Smooth muscle cell (in vitro differentiated cells): ENCODE measurements around the gene CLOCK. TPM values are rescaled to one million over a fixed set of nuclear protein-coding genes. Genes with fewer than 3 reads are reported as not detected.

Experiments used
- DNase-seq: peaks from one replicate; lab custom pipeline; 2025; ENCODE audit not compliant: unreplicated experiment; lab: John Stamatoyannopoulos, UW
- H2AFZ ChIP-seq: fragments of 200-600 bp; sonication (generic); 2 replicates; pipeline ENCODE4 v1.6.0; 2016; ENCODE audit warnings: antibody characterized with exemption, low read depth, mild to moderate bottlenecking
- H3F3A ChIP-seq: fragments of 200-600 bp; sonication (generic); 2 replicates; pipeline ENCODE4 v1.6.0; 2017; ENCODE audit warnings: antibody characterized with exemption, low read depth
- H3K27ac ChIP-seq: fragments of 200-600 bp; sonication (generic); 2 replicates; pipeline ENCODE4 v1.5.1; 2016; ENCODE audit warnings: low read depth, mild to moderate bottlenecking
- H3K27me3 ChIP-seq: fragments of 200-600 bp; sonication (generic); 2 replicates; pipeline ENCODE4 v1.6.1; 2016; ENCODE audit warnings: low read depth, mild to moderate bottlenecking
- H3K36me3 ChIP-seq: fragments of 200-600 bp; sonication (generic); 2 replicates; pipeline ENCODE4 v1.5.1; 2016; ENCODE audit warnings: low read depth
- H3K4me1 ChIP-seq: fragments of 200-600 bp; sonication (generic); 2 replicates; pipeline ENCODE4 v1.5.1; 2016; ENCODE audit warnings: low read depth
- H3K4me2 ChIP-seq: fragments of 200-600 bp; sonication (generic); 2 replicates; pipeline ENCODE4 v1.6.0; 2016; ENCODE audit warnings: mild to moderate bottlenecking
- H3K4me3 ChIP-seq: fragments of 200-600 bp; sonication (generic); 2 replicates; pipeline ENCODE4 v1.5.1; 2016; ENCODE audit warnings: mild to moderate bottlenecking
- H3K79me2 ChIP-seq: fragments of 200-600 bp; sonication (generic); 2 replicates; pipeline ENCODE4 v1.6.0; 2016; ENCODE audit warnings: low read depth, mild to moderate bottlenecking
- H3K9ac ChIP-seq: fragments of 200-600 bp; sonication (generic); 2 replicates; pipeline ENCODE4 v1.6.0; 2016; ENCODE audit warnings: low read depth
- H3K9me3 ChIP-seq: fragments of 200-600 bp; sonication (generic); replicated peaks from 2 replicates; pipeline ENCODE4 v1.5.1; 2016; ENCODE audit warnings: low read depth
- H4K20me1 ChIP-seq: fragments of 200-600 bp; sonication (generic); 2 replicates; pipeline ENCODE4 v1.6.0; 2016; ENCODE audit warnings: low read depth
- CTCF ChIP-seq: fragments of 200-600 bp; sonication (generic); IDR thresholded peaks from 2 replicates; pipeline ENCODE4 v1.5.1; 2017; ENCODE audit warnings: borderline replicate concordance, mild to moderate bottlenecking, antibody characterized with exemption; ENCODE audit not compliant: insufficient read depth, poor library complexity, severe bottlenecking
- WGBS: methylation state at CpG from one replicate; pipeline ENCODE4 v1.1.7; 2016; ENCODE audit warnings: low lambda C conversion rate; 5-methylcytosine and 5-hydroxymethylcytosine counted together
- polyA plus RNA-seq: library from polyadenylated mRNA; unstranded; fragments of >200 nt; fragmentation: Nextera tagmentation; extraction: Ambion mirVana; gene quantifications from 2 replicates; pipeline ENCODE4 v1.2.1, GENCODE V29; 2016
- total RNA-seq: library from RNA; depleted of rRNA; stranded (reverse); fragments of >200 nt; gene quantifications from 2 replicates; pipeline ENCODE4 v1.2.3, GENCODE V29; 2014

Gene CLOCK
- total and polyA plus RNA-seq, 2 experiments from 2014 or later, result 5.9 to 32.3 TPM

- H3K36me3 ChIP-seq, result peaks cover 12% of the 10 kb centered on the region
- H3K27me3 ChIP-seq, result no peaks in the 10 kb centered on the region
- H4K20me1 ChIP-seq, result no peaks in the 10 kb centered on the region
- no peak overlapping the region for H3K4me3 ChIP-seq
- H3K79me2 ChIP-seq, result no peaks in the 10 kb centered on the region
- no peak overlapping the region for H2AFZ ChIP-seq
- H3K9ac ChIP-seq, result no peak overlapping the region
- peaks cover 6% of the 10 kb centered on the region for H3F3A ChIP-seq
- TF ChIP-seq CTCF, result peak; percentile 17
- no peaks in the 10 kb centered on the region for H3K4me1 ChIP-seq
- no peak overlapping the region for H3K27ac ChIP-seq
- no peak for DNase-seq
- H3K9me3 ChIP-seq, result no peaks in the 10 kb centered on the region
- no peak overlapping the region for H3K4me2 ChIP-seq
- WGBS, result 74% methylated on average over 2 of the region's 2 CpGs
These were observed 101.9 kb downstream of the CLOCK start for GRCh38 chr4:55444827-55445226.

GRCh38 chr4:55442541-55442940, 104.2 kb downstream of the CLOCK start:
- no peak overlapping the region for H2AFZ ChIP-seq
- WGBS, result 53% methylated on average over 1 of the region's 1 CpG
- no peak overlapping the region for H3K4me3 ChIP-seq
- DNase-seq, result no peak
- no peaks in the 10 kb centered on the region for H3K4me1 ChIP-seq
- no peak overlapping the region for H3K9ac ChIP-seq
- peak overlapping the region; percentile 34 for H3K27ac ChIP-seq
- no peaks in the 10 kb centered on the region for H3K27me3 ChIP-seq
- H3K79me2 ChIP-seq, result no peaks in the 10 kb centered on the region
- no peak for TF ChIP-seq CTCF
- H3K36me3 ChIP-seq, result no peaks in the 10 kb centered on the region
- H3K9me3 ChIP-seq, result no peaks in the 10 kb centered on the region
- H3F3A ChIP-seq, result peaks cover 6% of the 10 kb centered on the region
- H3K4me2 ChIP-seq, result no peak overlapping the region
- H4K20me1 ChIP-seq, result no peaks in the 10 kb centered on the region

GRCh38 chr4:55440786-55441185, 105.9 kb downstream of the CLOCK start:
- no peak for TF ChIP-seq CTCF
- 100% methylated on average over 2 of the region's 2 CpGs for WGBS
- H3K27me3 ChIP-seq, result no peaks in the 10 kb centered on the region
- no peaks in the 10 kb centered on the region for H3K9me3 ChIP-seq
- H3K4me3 ChIP-seq, result no peak overlapping the region
- peaks cover 8% of the 10 kb centered on the region for H3F3A ChIP-seq
- H3K4me2 ChIP-seq, result no peak overlapping the region
- no peaks in the 10 kb centered on the region for H3K36me3 ChIP-seq
- H3K4me1 ChIP-seq, result no peaks in the 10 kb centered on the region
- H3K9ac ChIP-seq, result no peak overlapping the region
- no peak overlapping the region for H2AFZ ChIP-seq
- H4K20me1 ChIP-seq, result no peaks in the 10 kb centered on the region
- H3K79me2 ChIP-seq, result no peaks in the 10 kb centered on the region
- no peak overlapping the region for H3K27ac ChIP-seq
- DNase-seq, result no peak

- Histone ChIP-seq H3K79me2 (no peaks in the 10 kb centered on the region), H3K4me3 (no peak overlapping the region), H2AFZ (no peak overlapping the region), H3K4me1 (no peaks in the 10 kb centered on the region), H3K27ac (peak overlapping the region; percentile 57), H3F3A (peaks cover 21% of the 10 kb centered on the region), H3K27me3 (no peaks in the 10 kb centered on the region), H4K20me1 (no peaks in the 10 kb centered on the region), H3K9ac (no peak overlapping the region), H3K4me2 (no peak overlapping the region), H3K36me3 (peaks cover 6% of the 10 kb centered on the region), H3K9me3 (no peaks in the 10 kb centered on the region)
- no peak for DNase-seq
- no peak for TF ChIP-seq CTCF
These were observed 107.7 kb downstream of the CLOCK start for GRCh38 chr4:55439023-55439422.
